ENCODE results near the gene LRRFIP1.

The LRRFIP1 gene

GRCh38 chr2:237697586-237698357, 70.4 kb downstream of the LRRFIP1 start:
- Histone ChIP-seq H3K4me1 (ENCODE audit: control extremely low read depth in 1 of 4, control insufficient read depth in 4 of 4, insufficient read depth in 4 of 4, low read length in 3 of 4) (peaks cover 61 to 98% (median 94%) of the 10 kb centered on the region in 4 experiments), H3K4me3 (ENCODE audit: control insufficient read depth in 1 of 7, extremely low read depth in 1 of 7, insufficient read depth in 4 of 7, low read depth in 2 of 7, low read length in 6 of 7) (peak overlapping the region in 4 of 7 experiments; percentile 13 to 89 (median 38)), H3K27ac (ENCODE audit: insufficient read depth in 1 of 2, low read depth in 1 of 2, low read length in 2 of 2, poor library complexity in 1 of 2, severe bottlenecking in 2 of 2) (peak overlapping the region; percentile 46 to 93), H3K36me3 (ENCODE audit: control insufficient read depth in 4 of 4, insufficient read depth in 4 of 4, low read length in 3 of 4) (no peaks in the 10 kb centered on the region), H3K27me3 (replicated peaks in 2 of 5; ENCODE audit: control insufficient read depth in 4 of 5, insufficient read depth in 5 of 5, low read length in 4 of 5) (no peaks in the 10 kb centered on the region), H3K9me3 (ENCODE audit: control extremely low read depth in 1 of 5, control insufficient read depth in 4 of 5, insufficient read depth in 2 of 5, low read depth in 1 of 5, low read length in 4 of 5) (no peaks in the 10 kb centered on the region)
- peak in 2 of 3 donors; percentile 55 to 67 for DNase-seq
- WGBS (ENCODE audit: insufficient coverage): 46% methylated on average over 7 of the region's 13 CpGs
- ChIA-PET CTCF (interaction anchor here (0.6 to 25.0 kb wide), 17 partner anchors 7 to 185 kb away, joined by 3 to 404 read pairs (median 4); no protein-coding TSS in a partner anchor), POLR2A (interaction anchor here (0.7 to 1.8 kb wide), 3 partner anchors 19 to 25 kb away, joined by 3 to 7 read pairs (median 3); no protein-coding TSS in a partner anchor)

GRCh38 chr2:237698358-237698694, 70.9 kb downstream of the LRRFIP1 start:
- Histone ChIP-seq H3K4me3 (ENCODE audit: control insufficient read depth in 1 of 7, extremely low read depth in 1 of 7, insufficient read depth in 4 of 7, low read depth in 2 of 7, low read length in 6 of 7) (peak overlapping the region in 4 of 7 experiments; percentile 8 to 52 (median 32)), H3K9me3 (ENCODE audit: control extremely low read depth in 1 of 5, control insufficient read depth in 4 of 5, insufficient read depth in 2 of 5, low read depth in 1 of 5, low read length in 4 of 5) (no peaks in the 10 kb centered on the region), H3K27ac (ENCODE audit: insufficient read depth in 1 of 2, low read depth in 1 of 2, low read length in 2 of 2, poor library complexity in 1 of 2, severe bottlenecking in 2 of 2) (peak overlapping the region; percentile 46 to 93), H3K27me3 (replicated peaks in 2 of 5; ENCODE audit: control insufficient read depth in 4 of 5, insufficient read depth in 5 of 5, low read length in 4 of 5) (no peaks in the 10 kb centered on the region), H3K36me3 (ENCODE audit: control insufficient read depth in 4 of 4, insufficient read depth in 4 of 4, low read length in 3 of 4) (no peaks in the 10 kb centered on the region), H3K4me1 (ENCODE audit: control extremely low read depth in 1 of 4, control insufficient read depth in 4 of 4, insufficient read depth in 4 of 4, low read length in 3 of 4) (peaks cover 66 to 99% (median 97%) of the 10 kb centered on the region in 4 experiments)
- DNase-seq: no peak
- WGBS (ENCODE audit: insufficient coverage): 53% methylated on average over 3 of the region's 5 CpGs
- ChIA-PET CTCF (interaction anchor here (0.6 to 25.0 kb wide), 11 partner anchors 8 to 186 kb away, joined by 3 to 404 read pairs (median 4); no protein-coding TSS in a partner anchor), POLR2A (interaction anchor here (0.6 to 1.8 kb wide), 3 partner anchors 19 to 25 kb away, joined by 3 to 9 read pairs (median 7); no protein-coding TSS in a partner anchor)

GRCh38 chr2:237699870-237700511, 72.6 kb downstream of the LRRFIP1 start:
- Histone ChIP-seq H3K4me1 (ENCODE audit: control extremely low read depth in 1 of 4, control insufficient read depth in 4 of 4, insufficient read depth in 4 of 4, low read length in 3 of 4) (peaks cover 59 to 99% (median 97%) of the 10 kb centered on the region in 4 experiments), H3K4me3 (ENCODE audit: control insufficient read depth in 1 of 7, extremely low read depth in 1 of 7, insufficient read depth in 4 of 7, low read depth in 2 of 7, low read length in 6 of 7) (peak overlapping the region in 4 of 7 experiments; percentile 33 to 69 (median 46)), H3K27me3 (replicated peaks in 2 of 5; ENCODE audit: control insufficient read depth in 4 of 5, insufficient read depth in 5 of 5, low read length in 4 of 5) (no peaks in the 10 kb centered on the region), H3K27ac (ENCODE audit: insufficient read depth in 1 of 2, low read depth in 1 of 2, low read length in 2 of 2, poor library complexity in 1 of 2, severe bottlenecking in 2 of 2) (peak overlapping the region; percentile 16 to 73), H3K36me3 (ENCODE audit: control insufficient read depth in 4 of 4, insufficient read depth in 4 of 4, low read length in 3 of 4) (no peaks in the 10 kb centered on the region), H3K9me3 (ENCODE audit: control extremely low read depth in 1 of 5, control insufficient read depth in 4 of 5, insufficient read depth in 2 of 5, low read depth in 1 of 5, low read length in 4 of 5) (no peaks in the 10 kb centered on the region)
- no peak for DNase-seq
- WGBS (ENCODE audit: insufficient coverage): 67% methylated on average over 17 of the region's 19 CpGs
- POLR2A ChIA-PET: interaction anchor here (0.7 to 0.9 kb wide), 2 partner anchors 26 to 74 kb away, joined by 3 to 5 read pairs; no protein-coding TSS in a partner anchor
- CTCF ChIA-PET: interaction anchor here (0.8 to 25.0 kb wide), 6 partner anchors 7 to 150 kb away, joined by 3 to 404 read pairs (median 12); no protein-coding TSS in a partner anchor

GRCh38 chr2:237700512-237701032, 73.2 kb downstream of the LRRFIP1 start:
- H3K27ac ChIP-seq (ENCODE audit: insufficient read depth in 1 of 2, low read depth in 1 of 2, low read length in 2 of 2, poor library complexity in 1 of 2, severe bottlenecking in 2 of 2): peak overlapping the region; percentile 16 to 73
- peaks cover 55 to 98% (median 97%) of the 10 kb centered on the region in 4 experiments for H3K4me1 ChIP-seq (ENCODE audit: control extremely low read depth in 1 of 4, control insufficient read depth in 4 of 4, insufficient read depth in 4 of 4, low read length in 3 of 4)
- H3K36me3 ChIP-seq (ENCODE audit: control insufficient read depth in 4 of 4, insufficient read depth in 4 of 4, low read length in 3 of 4): no peaks in the 10 kb centered on the region
- H3K4me3 ChIP-seq (ENCODE audit: control insufficient read depth in 1 of 7, extremely low read depth in 1 of 7, insufficient read depth in 4 of 7, low read depth in 2 of 7, low read length in 6 of 7): peak overlapping the region in 4 of 7 experiments; percentile 33 to 69 (median 46)
- DNase-seq: peak in 2 of 3 donors; percentile 87 to 88
- CTCF ChIA-PET: interaction anchor here (0.6 to 25.0 kb wide), 9 partner anchors 8 to 182 kb away, joined by 3 to 404 read pairs (median 6); no protein-coding TSS in a partner anchor
- WGBS (ENCODE audit: insufficient coverage): 6% methylated on average over 13 of the region's 13 CpGs
- POLR2A ChIA-PET: interaction anchor here (0.7 to 0.9 kb wide), 2 partner anchors 27 to 73 kb away, joined by 3 to 5 read pairs; no protein-coding TSS in a partner anchor
- no peaks in the 10 kb centered on the region for H3K9me3 ChIP-seq (ENCODE audit: control extremely low read depth in 1 of 5, control insufficient read depth in 4 of 5, insufficient read depth in 2 of 5, low read depth in 1 of 5, low read length in 4 of 5)
- no peaks in the 10 kb centered on the region for H3K27me3 ChIP-seq (replicated peaks in 2 of 5; ENCODE audit: control insufficient read depth in 4 of 5, insufficient read depth in 5 of 5, low read length in 4 of 5)

- 68% methylated on average over 15 of the region's 17 CpGs for WGBS (ENCODE audit: insufficient coverage)
- CTCF ChIA-PET: interaction anchor here (0.6 to 25.0 kb wide), 8 partner anchors 8 to 181 kb away, joined by 3 to 404 read pairs (median 8); no protein-coding TSS in a partner anchor
- POLR2A ChIA-PET: interaction anchor here (0.9 kb wide), 1 partner anchor 28 kb away, joined by 5 read pairs; no protein-coding TSS in a partner anchor
Measured at GRCh38 chr2:237701033-237701858, 73.9 kb downstream of the LRRFIP1 start.

GRCh38 chr2:237701859-237702390, 74.5 kb downstream of the LRRFIP1 start:
- Histone ChIP-seq H3K27me3 (replicated peaks in 2 of 5; ENCODE audit: control insufficient read depth in 4 of 5, insufficient read depth in 5 of 5, low read length in 4 of 5) (no peaks in the 10 kb centered on the region), H3K27ac (ENCODE audit: insufficient read depth in 1 of 2, low read depth in 1 of 2, low read length in 2 of 2, poor library complexity in 1 of 2, severe bottlenecking in 2 of 2) (peak overlapping the region; percentile 48 to 73), H3K9me3 (ENCODE audit: control extremely low read depth in 1 of 5, control insufficient read depth in 4 of 5, insufficient read depth in 2 of 5, low read depth in 1 of 5, low read length in 4 of 5) (no peaks in the 10 kb centered on the region), H3K36me3 (ENCODE audit: control insufficient read depth in 4 of 4, insufficient read depth in 4 of 4, low read length in 3 of 4) (peaks cover 0 to 3% (median 0%) of the 10 kb centered on the region in 4 experiments), H3K4me1 (ENCODE audit: control extremely low read depth in 1 of 4, control insufficient read depth in 4 of 4, insufficient read depth in 4 of 4, low read length in 3 of 4) (peaks cover 42 to 95% (median 90%) of the 10 kb centered on the region in 4 experiments), H3K4me3 (ENCODE audit: control insufficient read depth in 1 of 7, extremely low read depth in 1 of 7, insufficient read depth in 4 of 7, low read depth in 2 of 7, low read length in 6 of 7) (peak overlapping the region in 5 of 7 experiments; percentile 25 to 69 (median 50))
- POLR2A ChIA-PET: no interaction called here
- CTCF ChIA-PET: interaction anchor here (1.2 to 25.0 kb wide), 8 partner anchors 9 to 116 kb away, joined by 3 to 404 read pairs (median 6); no protein-coding TSS in a partner anchor
- DNase-seq: peak in 1 of 3 donors; percentile 36
- WGBS (ENCODE audit: insufficient coverage): 45% methylated on average over 7 of the region's 10 CpGs

More at GRCh38 chr2:237701033-237701858, 73.9 kb downstream of the LRRFIP1 start:
- DNase-seq: no peak
- Histone ChIP-seq H3K4me3 (ENCODE audit: control insufficient read depth in 1 of 7, extremely low read depth in 1 of 7, insufficient read depth in 4 of 7, low read depth in 2 of 7, low read length in 6 of 7) (peak overlapping the region in 6 of 7 experiments; percentile 21 to 69 (median 50)), H3K27me3 (replicated peaks in 2 of 5; ENCODE audit: control insufficient read depth in 4 of 5, insufficient read depth in 5 of 5, low read length in 4 of 5) (no peaks in the 10 kb centered on the region), H3K9me3 (ENCODE audit: control extremely low read depth in 1 of 5, control insufficient read depth in 4 of 5, insufficient read depth in 2 of 5, low read depth in 1 of 5, low read length in 4 of 5) (no peaks in the 10 kb centered on the region), H3K36me3 (ENCODE audit: control insufficient read depth in 4 of 4, insufficient read depth in 4 of 4, low read length in 3 of 4) (no peaks in the 10 kb centered on the region), H3K4me1 (ENCODE audit: control extremely low read depth in 1 of 4, control insufficient read depth in 4 of 4, insufficient read depth in 4 of 4, low read length in 3 of 4) (peaks cover 48 to 95% (median 93%) of the 10 kb centered on the region in 4 experiments), H3K27ac (ENCODE audit: insufficient read depth in 1 of 2, low read depth in 1 of 2, low read length in 2 of 2, poor library complexity in 1 of 2, severe bottlenecking in 2 of 2) (peak overlapping the region; percentile 13 to 73)

All from common myeloid progenitor, CD34-positive (primary cell).